Brain microvascular endothelial cell (primary cell): ENCODE data around the gene KAT2B.

Experiments used
- DNase-seq: peaks from one replicate; pipeline ENCODE4 v3.0.0-alpha.2; 2020
- H3K27ac ChIP-seq: fragments of 250-450 bp; sonication (Bioruptor Pico); 2 replicates; pipeline ENCODE4 v1.5.1; 2020; ENCODE audit warnings: mild to moderate bottlenecking, moderate library complexity
- H3K27me3 ChIP-seq: fragments of 250-450 bp; sonication (Bioruptor Pico); replicated peaks from 2 replicates; pipeline ENCODE4 v1.5.1; 2020; ENCODE audit warnings: mild to moderate bottlenecking
- H3K36me3 ChIP-seq: fragments of 250-450 bp; sonication (Bioruptor Pico); replicated peaks from 2 replicates; pipeline ENCODE4 v1.5.1; 2020; ENCODE audit warnings: mild to moderate bottlenecking
- H3K4me3 ChIP-seq: 2 replicates; pipeline ENCODE4 v1.5.1; 2011; ENCODE audit warnings: low read depth, mild to moderate bottlenecking, control low read depth, low read length, moderate library complexity
- CTCF ChIP-seq: IDR thresholded peaks from 2 replicates; pipeline ENCODE4 v1.5.1; 2011; ENCODE audit warnings: low read depth, mild to moderate bottlenecking, moderate library complexity, low read length, control low read depth, inconsistent platforms; ENCODE audit errors: missing control alignments
- in situ Hi-C: cut with HindIII; loops from 2 replicates; pipeline ENCODE4 v1.10.0; 2017; ENCODE audit warnings: low sequenced_read_pairs, low pct_ligation_motif_present

The KAT2B gene

GRCh38 chr3:20069178-20069532, 28.9 kb downstream of the KAT2B start:
- H3K36me3 ChIP-seq, result no peaks in the 10 kb centered on the region
- TF ChIP-seq CTCF, result no peak
- in situ Hi-C loops, result no loop called here
- no peak overlapping the region for H3K4me3 ChIP-seq
- H3K27ac ChIP-seq, result no peak overlapping the region
- no peaks in the 10 kb centered on the region for H3K27me3 ChIP-seq
- DNase-seq, result no peak

GRCh38 chr3:20071175-20071574, 30.9 kb downstream of the KAT2B start:
- Histone ChIP-seq H3K27me3 (no peaks in the 10 kb centered on the region), H3K4me3 (no peak overlapping the region), H3K36me3 (no peaks in the 10 kb centered on the region), H3K27ac (no peak overlapping the region)
- no peak for DNase-seq
- in situ Hi-C loops, result no loop called here
- no peak for TF ChIP-seq CTCF

GRCh38 chr3:20072422-20072821, 32.2 kb downstream of the KAT2B start:
- Histone ChIP-seq H3K36me3 (no peaks in the 10 kb centered on the region), H3K27ac (no peak overlapping the region), H3K27me3 (no peaks in the 10 kb centered on the region), H3K4me3 (no peak overlapping the region)
- in situ Hi-C loops, result no loop called here
- TF ChIP-seq CTCF, result no peak
- DNase-seq, result no peak

- no peak for DNase-seq
- no peak for TF ChIP-seq CTCF
- H3K27me3 ChIP-seq, result no peaks in the 10 kb centered on the region
- H3K36me3 ChIP-seq, result no peaks in the 10 kb centered on the region
- in situ Hi-C loops, result no loop called here
- no peak overlapping the region for H3K4me3 ChIP-seq
- H3K27ac ChIP-seq, result no peak overlapping the region
Observed at GRCh38 chr3:20073068-20073467, 32.8 kb downstream of the KAT2B start.

- no peak for TF ChIP-seq CTCF
- in situ Hi-C loops, result no loop called here
- no peak overlapping the region for H3K27ac ChIP-seq
- H3K4me3 ChIP-seq, result no peak overlapping the region
- H3K36me3 ChIP-seq, result no peaks in the 10 kb centered on the region
- no peak for DNase-seq
- H3K27me3 ChIP-seq, result no peaks in the 10 kb centered on the region
Observed at GRCh38 chr3:20073683-20074082, 33.4 kb downstream of the KAT2B start.

- no peaks in the 10 kb centered on the region for H3K36me3 ChIP-seq
- no peaks in the 10 kb centered on the region for H3K27me3 ChIP-seq
- TF ChIP-seq CTCF, result no peak
- no peak overlapping the region for H3K27ac ChIP-seq
- in situ Hi-C loops, result no loop called here
- no peak overlapping the region for H3K4me3 ChIP-seq
- no peak for DNase-seq
Observed at GRCh38 chr3:20074226-20075063, 34.2 kb downstream of the KAT2B start.
